Effector memory CD4-positive, alpha-beta T cell (primary cell): ENCODE results near the gene CLK2.
"Not testable (repeated sequence)": the region's sequence is repeated elsewhere in the genome, so short reads cannot be mapped to it uniquely, and the experiment has no call there.

Source experiments
- DNase-seq, 3 donors: peaks; one replicate each; pipeline ENCODE4 v3.0.0-alpha.2; 2020
- H3K27ac ChIP-seq: 2 replicates; pipeline ENCODE4 v1.7.0; 2013; ENCODE audit warnings: mild to moderate bottlenecking, low read length, moderate library complexity; ENCODE audit not compliant: insufficient read depth, poor library complexity, severe bottlenecking
- H3K27me3 ChIP-seq: replicated peaks from 2 replicates; pipeline ENCODE4 v1.7.0; 2013; ENCODE audit warnings: mild to moderate bottlenecking, low read length; ENCODE audit not compliant: insufficient read depth, control insufficient read depth, poor library complexity, severe bottlenecking
- H3K36me3 ChIP-seq: 2 replicates; pipeline ENCODE4 v1.7.0; 2013; ENCODE audit warnings: mild to moderate bottlenecking, low read length, moderate library complexity; ENCODE audit not compliant: control insufficient read depth, insufficient read depth
- H3K4me1 ChIP-seq: 2 replicates; pipeline ENCODE4 v1.7.0; 2013; ENCODE audit warnings: low read length, mild to moderate bottlenecking; ENCODE audit not compliant: control insufficient read depth, insufficient read depth, poor library complexity, severe bottlenecking
- H3K4me3 ChIP-seq: 2 replicates; pipeline ENCODE4 v1.7.0; 2013; ENCODE audit warnings: low read length, low read depth, mild to moderate bottlenecking; ENCODE audit not compliant: insufficient read depth, poor library complexity, severe bottlenecking
- H3K9me3 ChIP-seq: 2 replicates; pipeline ENCODE4 v1.7.0; 2013; ENCODE audit warnings: mild to moderate bottlenecking, low read length, moderate library complexity; ENCODE audit not compliant: control insufficient read depth

Gene CLK2

GRCh38 chr1:155244368-155245162 lies 28.7 kb downstream of the CLK2 start:
- H3K27ac ChIP-seq, result peak overlapping the region; percentile 66
- peak; percentile 92 to 96 (median 94) for DNase-seq
- H3K36me3 ChIP-seq, result peaks cover 2% of the 10 kb centered on the region
- H3K4me1 ChIP-seq, result peaks cover 15% of the 10 kb centered on the region
- H3K9me3 ChIP-seq, result no peaks in the 10 kb centered on the region
- peak overlapping the region; percentile 63 for H3K4me3 ChIP-seq
- H3K27me3 ChIP-seq, result no peaks in the 10 kb centered on the region

- Histone ChIP-seq H3K27me3 (no peaks in the 10 kb centered on the region), H3K4me1 (peaks cover 15% of the 10 kb centered on the region), H3K27ac (no peak overlapping the region), H3K9me3 (no peaks in the 10 kb centered on the region), H3K36me3 (peaks cover 8% of the 10 kb centered on the region), H3K4me3 (no peak overlapping the region)
- no peak for DNase-seq
These were observed 30.4 kb downstream of the CLK2 start for GRCh38 chr1:155242805-155243358.

- H3K9me3 ChIP-seq, result no peaks in the 10 kb centered on the region
- peaks cover 12% of the 10 kb centered on the region for H3K36me3 ChIP-seq
- H3K4me3 ChIP-seq, result no peak overlapping the region
- H3K4me1 ChIP-seq, result peaks cover 15% of the 10 kb centered on the region
- no peaks in the 10 kb centered on the region for H3K27me3 ChIP-seq
- DNase-seq, result no peak
- H3K27ac ChIP-seq, result peak overlapping the region; percentile 65
These were observed 31.5 kb downstream of the CLK2 start for GRCh38 chr1:155241841-155242264.

GRCh38 chr1:155241069-155241679 lies 32.1 kb downstream of the CLK2 start:
- Histone ChIP-seq H3K27me3 (no peaks in the 10 kb centered on the region), H3K36me3 (peaks cover 19% of the 10 kb centered on the region), H3K27ac (peak overlapping the region; percentile 65), H3K4me3 (peak overlapping the region; percentile 54), H3K4me1 (peaks cover 18% of the 10 kb centered on the region), H3K9me3 (no peaks in the 10 kb centered on the region)
- DNase-seq, result peak; percentile 41 to 69 (median 46)

GRCh38 chr1:155236451-155236850 lies 36.9 kb downstream of the CLK2 start:
- H3K4me3 ChIP-seq, result no peak overlapping the region
- peaks cover 10% of the 10 kb centered on the region for H3K4me1 ChIP-seq
- no peaks in the 10 kb centered on the region for H3K9me3 ChIP-seq
- no peaks in the 10 kb centered on the region for H3K27me3 ChIP-seq
- DNase-seq, result no peak
- H3K36me3 ChIP-seq, result peaks cover 22% of the 10 kb centered on the region
- H3K27ac ChIP-seq, result no peak overlapping the region

- not testable (repeated sequence) for DNase-seq, H3K27me3 ChIP-seq, H3K4me1 ChIP-seq, H3K27ac ChIP-seq, H3K4me3 ChIP-seq, H3K9me3 ChIP-seq
- peaks cover 22% of the 10 kb centered on the region for H3K36me3 ChIP-seq
These were observed 37.9 kb downstream of the CLK2 start for GRCh38 chr1:155235375-155235774.

GRCh38 chr1:155233502-155233901 lies 39.8 kb downstream of the CLK2 start:
- peaks cover 16% of the 10 kb centered on the region for H3K36me3 ChIP-seq
- not testable (repeated sequence) for H3K4me3 ChIP-seq, H3K27ac ChIP-seq, H3K27me3 ChIP-seq, H3K4me1 ChIP-seq, H3K9me3 ChIP-seq, DNase-seq

DNA sequence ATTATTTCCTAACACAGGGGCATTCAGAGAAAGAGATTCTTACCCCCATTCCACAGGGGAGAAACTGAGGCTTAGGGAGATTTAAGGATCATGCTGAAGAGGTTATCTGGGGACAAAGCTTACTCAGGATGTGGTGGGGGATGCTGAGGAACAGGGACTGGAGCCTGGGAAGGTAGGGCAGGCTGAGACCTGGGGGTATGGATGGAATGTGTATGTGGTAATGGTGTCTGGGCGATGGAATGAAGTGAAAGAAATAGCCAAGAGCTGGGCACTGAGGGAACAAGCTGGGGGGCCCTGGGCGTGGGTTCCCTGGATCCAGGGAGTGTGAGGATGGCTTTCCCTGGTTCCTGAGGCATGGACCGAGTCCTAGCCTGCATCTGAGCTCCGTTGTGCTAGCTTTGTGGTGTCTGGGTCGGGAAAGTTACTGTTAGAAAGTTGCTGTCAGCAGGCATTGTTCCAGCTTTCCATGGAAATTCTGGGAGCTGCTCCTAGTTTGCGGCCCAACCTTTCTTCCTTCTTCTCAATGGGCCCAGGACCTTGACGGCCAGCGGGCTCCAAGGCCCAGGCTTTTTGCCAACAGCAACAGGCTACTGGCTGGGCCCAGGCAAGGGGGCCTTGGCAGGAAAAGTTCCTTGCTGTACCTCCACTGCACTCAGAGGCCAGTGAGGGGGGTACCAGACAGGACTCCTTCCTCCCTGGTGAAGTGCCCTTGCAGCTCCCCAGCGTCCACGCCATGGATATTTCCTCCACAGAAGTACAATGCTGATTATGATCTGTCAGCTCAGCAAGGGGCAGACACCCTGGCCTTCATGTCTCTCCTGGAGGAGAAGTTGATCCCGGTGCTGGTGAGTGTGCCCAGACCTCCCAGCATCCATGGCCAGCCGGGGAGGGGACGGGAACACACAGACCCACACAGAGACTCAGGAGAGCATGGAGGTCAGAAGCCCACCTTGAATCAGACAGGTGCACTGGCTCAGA lies 41.0 kb downstream of the CLK2 start:
- Histone ChIP-seq H3K4me1 (peaks cover 15% of the 10 kb centered on the region), H3K36me3 (peaks cover 14% of the 10 kb centered on the region)
- not testable (repeated sequence) for H3K27me3 ChIP-seq, DNase-seq, H3K27ac ChIP-seq, H3K9me3 ChIP-seq, H3K4me3 ChIP-seq

- DNase-seq, H3K4me3 ChIP-seq, H3K9me3 ChIP-seq, H3K27ac ChIP-seq, H3K27me3 ChIP-seq, H3K36me3 ChIP-seq: not testable (repeated sequence)
- peaks cover 17% of the 10 kb centered on the region for H3K4me1 ChIP-seq
These were observed 42.0 kb downstream of the CLK2 start for GRCh38 chr1:155231302-155231701.
